NCI-H510A (cell line): ENCODE measurements around the gene CDX1.
"Not testable (repeated sequence)": the region's sequence is repeated elsewhere in the genome, so short reads cannot be mapped to it uniquely, and the experiment has no call there.

Experiments used
- DNase-seq: peaks from one replicate; lab custom pipeline; 2025; lab: John Stamatoyannopoulos, UW

The CDX1 gene

DNA sequence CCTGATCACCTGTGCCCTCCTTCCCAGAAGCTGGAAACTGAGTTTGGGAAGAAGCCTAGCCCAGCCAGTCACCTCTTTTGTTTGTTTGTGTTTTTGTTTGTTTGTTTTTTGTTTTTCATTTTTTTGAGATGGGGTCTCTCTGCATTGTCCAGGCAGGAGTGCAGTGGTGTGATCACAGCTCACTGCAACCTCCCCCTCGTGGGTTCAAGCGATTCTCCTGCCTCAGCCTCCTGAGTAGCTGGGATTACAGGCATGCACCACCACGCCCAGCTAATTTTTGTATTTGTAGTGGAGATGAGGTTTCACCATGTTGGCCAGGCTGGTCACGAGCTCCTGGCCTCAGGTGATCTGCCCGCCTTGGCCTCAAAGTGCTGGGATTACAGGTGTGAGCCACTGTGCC is 67.1 kb downstream of the CDX1 start:
- DNase-seq: not testable (repeated sequence)
